Omental fat pad (tissue), 4 donors: ENCODE results near the gene MATCAP1. TPM values are rescaled to one million over a fixed set of nuclear protein-coding genes. Genes with fewer than 3 reads are reported as not detected.

Experiments used
- ATAC-seq: fragments of 150-250 bp; one replicate; pipeline ENCODE4 v1.9.1; 2016; ENCODE audit warnings: mild to moderate bottlenecking, moderate library complexity; ENCODE audit not compliant: low FRiP score
- DNase-seq: peaks from one replicate; pipeline ENCODE4 v3.0.0-alpha.2; 2019; ENCODE audit warnings: low spot score
- total RNA-seq, 4 donors: library from RNA; depleted of rRNA; stranded (reverse); fragments of >200 nt; gene quantifications; one replicate each; pipeline ENCODE4 v1.1.0, GENCODE V29; 2016
- TF ChIP-seq, protein P1 (sequence below), 3 donors: fragments of 450-650 bp; IDR thresholded peaks; one replicate each; pipeline ENCODE4 v1.5.1; 2016 to 2017; ENCODE audit warnings: antibody characterized with exemption in 3 of 3, mild to moderate bottlenecking in 3 of 3, moderate library complexity in 2 of 3

The MATCAP1 gene
- total RNA-seq, 4 donors from 2014 or later, result 12.6 to 53.4 (median 17.2) TPM

DNA sequence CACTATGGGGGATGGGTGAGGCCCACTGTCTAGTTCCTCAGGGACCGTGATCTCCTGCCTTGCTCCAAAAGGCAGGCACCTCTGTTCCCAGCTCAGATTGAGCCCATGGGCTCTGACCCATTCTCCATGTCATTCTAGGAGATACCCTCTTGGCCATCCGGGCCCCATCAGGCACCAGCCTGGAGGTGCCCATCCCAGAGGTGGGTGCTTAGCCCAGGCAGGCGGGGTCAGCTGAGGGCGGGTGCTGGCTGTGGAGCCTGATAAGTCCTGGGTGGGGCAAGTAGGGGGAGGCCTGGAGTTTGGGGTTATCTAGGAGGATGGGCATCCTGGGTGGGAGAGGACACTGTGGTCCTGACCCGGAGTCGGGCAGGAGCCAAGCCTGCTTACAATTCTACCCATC, 10.5 kb upstream of the MATCAP1 start:
- TF ChIP-seq, protein P1, sequence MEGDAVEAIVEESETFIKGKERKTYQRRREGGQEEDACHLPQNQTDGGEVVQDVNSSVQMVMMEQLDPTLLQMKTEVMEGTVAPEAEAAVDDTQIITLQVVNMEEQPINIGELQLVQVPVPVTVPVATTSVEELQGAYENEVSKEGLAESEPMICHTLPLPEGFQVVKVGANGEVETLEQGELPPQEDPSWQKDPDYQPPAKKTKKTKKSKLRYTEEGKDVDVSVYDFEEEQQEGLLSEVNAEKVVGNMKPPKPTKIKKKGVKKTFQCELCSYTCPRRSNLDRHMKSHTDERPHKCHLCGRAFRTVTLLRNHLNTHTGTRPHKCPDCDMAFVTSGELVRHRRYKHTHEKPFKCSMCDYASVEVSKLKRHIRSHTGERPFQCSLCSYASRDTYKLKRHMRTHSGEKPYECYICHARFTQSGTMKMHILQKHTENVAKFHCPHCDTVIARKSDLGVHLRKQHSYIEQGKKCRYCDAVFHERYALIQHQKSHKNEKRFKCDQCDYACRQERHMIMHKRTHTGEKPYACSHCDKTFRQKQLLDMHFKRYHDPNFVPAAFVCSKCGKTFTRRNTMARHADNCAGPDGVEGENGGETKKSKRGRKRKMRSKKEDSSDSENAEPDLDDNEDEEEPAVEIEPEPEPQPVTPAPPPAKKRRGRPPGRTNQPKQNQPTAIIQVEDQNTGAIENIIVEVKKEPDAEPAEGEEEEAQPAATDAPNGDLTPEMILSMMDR (IDR thresholded peaks at IDR 0.05), result no peak
- DNase-seq, result no peak
- no peak for ATAC-seq

DNA sequence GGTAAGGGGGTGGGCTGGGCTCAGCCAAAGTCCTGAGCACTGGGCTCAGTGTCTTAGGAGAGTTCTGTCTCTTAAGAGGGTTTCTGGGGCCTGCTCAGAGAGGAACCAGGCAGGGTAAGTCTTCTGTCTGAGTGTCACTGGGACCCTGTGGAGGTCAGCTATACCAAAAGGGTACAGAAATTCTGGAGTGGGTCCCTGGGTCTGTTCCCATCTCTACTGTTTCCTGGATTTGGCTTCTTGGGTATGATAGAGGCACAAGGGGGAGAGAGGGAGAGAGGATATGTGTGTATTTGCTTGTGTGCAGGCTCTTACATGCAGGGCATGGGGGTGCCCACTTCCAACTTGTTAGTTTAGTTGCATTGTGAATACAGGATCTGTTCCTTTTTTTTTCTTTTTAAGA, 9.8 kb upstream of the MATCAP1 start:
- ATAC-seq (no peak), DNase-seq (no peak)
- TF ChIP-seq, protein P1 (IDR thresholded peaks at IDR 0.05), result no peak

DNA sequence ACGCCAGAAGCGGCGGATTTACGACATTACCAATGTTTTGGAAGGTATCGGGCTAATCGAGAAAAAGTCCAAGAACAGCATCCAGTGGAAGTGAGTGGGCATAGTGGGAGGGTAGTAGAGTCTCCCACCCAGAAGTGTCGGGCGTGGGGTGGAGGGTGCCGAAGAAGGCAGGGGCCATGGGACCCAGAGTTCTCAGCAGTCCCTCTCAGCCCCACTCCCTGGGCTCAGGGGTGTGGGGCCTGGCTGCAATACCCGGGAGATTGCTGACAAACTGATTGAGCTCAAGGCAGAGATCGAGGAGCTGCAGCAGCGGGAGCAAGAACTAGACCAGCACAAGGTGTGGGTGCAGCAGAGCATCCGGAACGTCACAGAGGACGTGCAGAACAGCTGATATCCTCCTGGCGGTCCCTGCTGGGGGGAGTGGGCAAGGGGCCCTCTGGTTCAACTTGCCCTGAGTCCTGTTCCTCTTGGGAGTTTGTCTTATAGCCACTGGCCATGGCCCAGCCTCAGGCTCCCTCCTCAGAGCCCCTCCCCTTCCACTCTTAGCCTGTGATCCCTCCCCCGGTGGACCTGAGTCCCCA, 9.1 kb upstream of the MATCAP1 start:
- ATAC-seq, result no peak
- TF ChIP-seq, protein P1 (IDR thresholded peaks at IDR 0.05), result no peak
- DNase-seq, result no peak

DNA sequence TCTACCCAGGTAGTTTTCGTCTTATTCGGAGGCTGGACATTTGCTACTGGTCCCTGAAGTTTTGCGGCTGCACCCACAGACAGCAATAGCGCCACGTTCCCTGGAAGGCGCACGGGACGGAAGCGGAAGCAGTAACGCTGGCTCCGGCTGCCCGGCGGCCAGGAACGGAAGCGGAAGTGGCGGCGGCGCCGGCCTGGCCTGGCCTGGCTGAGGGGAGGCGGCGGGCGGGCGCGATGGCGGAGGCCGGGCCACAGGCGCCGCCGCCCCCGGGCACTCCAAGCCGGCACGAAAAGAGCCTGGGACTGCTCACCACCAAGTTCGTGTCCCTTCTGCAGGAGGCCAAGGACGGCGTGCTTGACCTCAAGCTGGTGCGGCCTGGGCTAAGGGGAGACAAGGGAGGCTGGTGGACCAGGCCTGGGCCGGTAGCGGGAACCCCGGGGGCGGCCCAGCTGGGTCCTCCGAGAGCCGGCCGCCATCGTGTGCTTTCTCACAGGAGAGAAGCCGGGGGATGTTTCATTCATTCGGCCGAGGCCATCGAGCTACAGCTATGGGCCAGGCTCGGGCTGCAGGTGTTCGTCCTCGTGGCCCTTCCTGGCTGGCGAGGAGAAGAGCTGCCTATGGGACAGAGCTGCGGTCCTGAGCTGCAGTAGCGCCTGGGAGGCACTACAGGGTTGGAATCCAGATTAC, 8.4 kb upstream of the MATCAP1 start, which contains the start of gene E2F4:
TSS of gene E2F4 (plus strand) at position 161 of the 687 bp plus-strand sequence. CDS start at position 234, 73 bp downstream.
- DNase-seq, result peak; percentile 60
- TF ChIP-seq, protein P1 (IDR thresholded peaks at IDR 0.05), result no peak

DNA sequence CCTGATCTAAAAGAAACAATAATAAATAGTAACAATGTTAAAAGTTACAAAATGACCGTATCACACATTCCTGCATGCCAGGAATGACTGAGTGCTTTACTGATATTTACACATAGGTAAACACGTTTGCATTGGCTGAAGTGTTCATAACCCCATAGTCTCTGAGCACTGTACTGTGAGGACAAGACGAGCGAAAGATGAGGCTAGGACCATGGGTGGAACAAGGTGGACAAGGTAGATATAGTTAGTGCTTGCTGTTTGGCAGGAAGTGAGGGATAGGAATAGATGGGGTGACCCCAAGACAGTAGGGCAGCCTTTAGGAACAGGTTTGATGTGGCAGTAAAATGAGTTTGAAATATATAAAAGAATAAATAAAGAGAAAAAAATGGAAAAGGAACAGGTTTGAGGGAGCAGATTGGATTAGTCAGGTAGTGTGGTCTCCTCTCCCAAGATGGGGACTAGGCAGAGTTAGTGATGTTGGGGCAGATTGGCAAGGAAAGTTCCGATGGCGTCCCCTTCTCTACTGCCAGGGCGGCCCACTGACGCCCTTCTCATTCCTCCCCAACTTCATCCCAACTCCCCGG, 7.7 kb upstream of the MATCAP1 start:
- no peak for ATAC-seq
- DNase-seq, result no peak
- TF ChIP-seq, protein P1 (IDR thresholded peaks at IDR 0.05), result no peak

More for the DNA sequence above, 8.4 kb upstream of the MATCAP1 start, which contains the start of gene E2F4:
- ATAC-seq, result peak; percentile 86

DNA sequence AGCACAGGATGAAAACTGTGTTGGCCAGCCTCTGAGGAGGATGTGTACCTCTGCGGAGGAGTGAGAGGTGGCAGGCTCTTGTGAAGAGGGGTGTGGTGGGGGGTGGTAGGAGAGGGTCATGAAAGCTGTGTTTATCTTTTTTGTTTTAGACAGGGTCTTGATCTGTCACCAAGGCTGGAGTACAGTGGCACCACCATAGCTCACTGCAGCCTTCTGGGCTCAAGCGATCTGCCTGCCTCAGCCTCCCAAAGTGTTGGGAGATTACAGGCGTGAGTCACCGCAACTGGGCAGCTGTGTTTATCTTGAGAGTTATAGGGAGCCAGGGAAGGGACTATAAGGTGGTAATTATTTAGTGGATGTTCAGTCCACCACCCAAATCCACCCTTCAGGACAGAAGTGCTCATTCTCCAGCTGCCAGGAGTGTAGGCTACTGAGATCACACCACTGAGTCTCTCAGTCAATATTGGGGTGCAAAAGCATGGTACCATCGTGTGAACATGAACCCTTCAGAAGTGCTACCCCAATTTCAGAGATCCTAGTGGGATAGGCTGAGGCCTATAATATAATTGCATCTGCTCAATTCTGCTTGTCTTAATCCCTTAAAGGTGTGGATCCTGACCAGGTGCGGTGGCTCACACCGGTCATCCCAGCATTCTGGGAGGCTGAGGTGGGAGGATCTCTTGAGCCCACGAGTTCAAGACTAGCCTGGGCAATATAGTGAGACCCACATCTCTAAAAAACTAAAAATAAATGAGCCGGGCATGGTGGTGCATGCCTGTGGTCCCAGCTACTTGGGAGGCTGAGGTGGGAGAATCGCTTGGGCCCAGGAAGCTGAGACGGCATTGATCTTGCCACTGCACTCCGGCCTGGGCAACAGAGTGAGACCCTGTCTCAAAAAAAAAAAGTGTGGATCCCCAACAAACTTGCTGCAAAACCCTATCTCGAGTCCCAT, 7.0 kb upstream of the MATCAP1 start:
- TF ChIP-seq, protein P1 (IDR thresholded peaks at IDR 0.05), result no peak
- ATAC-seq (no peak), DNase-seq (no peak)
